OCI-LY7 (cell line): ENCODE measurements around the gene SHISA4. TPM values are rescaled to one million over a fixed set of nuclear protein-coding genes. Genes with fewer than 3 reads are reported as not detected.
A peak's percentile ranks its signal among the peaks of the same experiment; 100 is the strongest.

Experiments used
- BruUV-seq: library from RNA; stranded (reverse); fragments of 400-500 nt; replicated peaks from 2 replicates; lab custom pipeline; 2021; lab: Mats Ljungman, UMichigan
- CTCF ChIA-PET: fragments of 300-600 bp; sonication (Branson Sonifier 250); formaldehyde crosslinking; loops from one replicate; lab custom pipeline; 2022; ENCODE audit warnings: antibody characterized with exemption; ENCODE audit not compliant: unreplicated experiment; lab: Charles Lee
- POLR2A ChIA-PET: fragments of 300-600 bp; sonication (Branson Sonifier 250); formaldehyde crosslinking; loops from one replicate; lab custom pipeline; 2022; ENCODE audit warnings: antibody characterized with exemption; lab: Charles Lee
- DNase-seq: peaks from one replicate; pipeline ENCODE4 v3.0.0-alpha.2; 2015; ENCODE audit warnings: low spot score
- H2AFZ ChIP-seq: fragments of 200-600 bp; sonication (generic), shearing (Covaris generic); 2 replicates; pipeline ENCODE4 v1.6.1; 2014; ENCODE audit warnings: mild to moderate bottlenecking, antibody characterized with exemption, low read length, moderate library complexity
- H3K27ac ChIP-seq: fragments of 200-600 bp; sonication (generic); 2 replicates; pipeline ENCODE4 v1.5.1; 2014; ENCODE audit warnings: mixed run types, low read depth, mild to moderate bottlenecking, moderate library complexity, low read length, inconsistent platforms; ENCODE audit not compliant: poor library complexity, severe bottlenecking
- H3K36me3 ChIP-seq: fragments of 200-600 bp; sonication (generic); 2 replicates; pipeline ENCODE4 v1.6.1; 2014; ENCODE audit warnings: mild to moderate bottlenecking, antibody characterized with exemption, low read length, moderate library complexity, mixed read lengths; ENCODE audit not compliant: insufficient read depth
- H3K4me1 ChIP-seq: fragments of 200-600 bp; sonication (generic); 2 replicates; pipeline ENCODE4 v1.5.1; 2014; ENCODE audit warnings: mild to moderate bottlenecking, low read length; ENCODE audit not compliant: insufficient read depth, poor library complexity, severe bottlenecking
- H3K4me2 ChIP-seq: fragments of 200-600 bp; sonication (generic); 2 replicates; pipeline ENCODE4 v1.6.1; 2014; ENCODE audit warnings: mild to moderate bottlenecking, low read length
- H3K4me3 ChIP-seq: fragments of 200-600 bp; sonication (generic); 2 replicates; pipeline ENCODE4 v1.5.1; 2014; ENCODE audit warnings: mild to moderate bottlenecking, low read depth, low read length; ENCODE audit not compliant: poor library complexity, severe bottlenecking
- H3K79me2 ChIP-seq: fragments of 200-600 bp; sonication (generic); 2 replicates; pipeline ENCODE4 v1.6.1; 2016; ENCODE audit warnings: low read depth, mild to moderate bottlenecking, low read length, moderate library complexity, mixed read lengths; ENCODE audit not compliant: insufficient read depth
- H3K9me2 ChIP-seq: fragments of 200-600 bp; sonication (generic); 2 replicates; pipeline ENCODE4 v1.6.1; 2016; ENCODE audit warnings: mild to moderate bottlenecking, low read length, mixed read lengths; ENCODE audit not compliant: insufficient read depth
- H3K9me3 ChIP-seq: fragments of 200-600 bp; sonication (generic); 2 replicates; pipeline ENCODE4 v1.6.1; 2014; ENCODE audit warnings: mild to moderate bottlenecking, mixed run types, low read length, mixed read lengths
- H4K20me1 ChIP-seq: fragments of 200-600 bp; sonication (generic); 2 replicates; pipeline ENCODE4 v1.6.1; 2014; ENCODE audit warnings: mild to moderate bottlenecking, antibody characterized with exemption, low read length, moderate library complexity, mixed read lengths; ENCODE audit not compliant: insufficient read depth
- EZH2phosphoT487 ChIP-seq: fragments of 200-600 bp; sonication (generic); IDR thresholded peaks from 2 replicates; pipeline ENCODE4 v1.6.1; 2018; ENCODE audit warnings: low read depth, borderline replicate concordance, mild to moderate bottlenecking, mixed run types, antibody characterized with exemption, low read length, moderate library complexity, mixed read lengths
- intact Hi-C: fragments of 100-400 bp; cut with micrococcal nuclease; formaldehyde crosslinking; loops from one replicate; pipeline ENCODE4 v1.10.0; 2022; ENCODE audit not compliant: unreplicated experiment
- total RNA-seq, 2 experiments: library from RNA; depleted of rRNA in 1 of 2; stranded (reverse); fragments of >200 nt in 1 of 2; shearing (Covaris generic) in 1 of 2; gene quantifications; 2 replicates each; pipeline ENCODE4 v1.2.3, GENCODE V29; 2014 to 2022
- TF ChIP-seq, protein P1 (sequence below): fragments of 200-600 bp; sonication (generic); conservative IDR thresholded peaks from 2 replicates; pipeline ENCODE4 v1.5.1; 2014; ENCODE audit warnings: mild to moderate bottlenecking, antibody characterized with exemption, low read length, moderate library complexity, mixed read lengths

Gene SHISA4
- total RNA-seq, 2 experiments from 2014 or later, result not detected

DNA sequence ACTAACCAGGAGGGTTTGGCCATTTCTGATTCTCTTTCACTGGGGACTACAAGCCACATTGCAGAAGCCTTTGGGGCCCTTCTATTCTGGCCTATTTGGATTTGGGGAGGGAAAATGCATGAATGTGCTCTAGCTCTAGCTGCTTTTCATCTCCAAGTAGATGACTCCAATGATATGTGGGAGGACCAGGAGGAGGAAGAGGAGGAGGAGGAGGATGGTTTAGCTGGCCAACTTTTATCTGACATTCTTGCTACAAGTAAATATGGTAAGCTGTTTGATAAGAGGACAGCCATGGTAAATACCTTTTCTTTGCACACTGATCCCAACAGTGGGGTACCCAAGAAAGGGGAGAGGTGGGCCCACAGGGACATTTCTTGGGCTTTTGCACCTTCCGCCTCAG, 14.0 kb upstream of the SHISA4 start:
- BruUV-seq, result no TSS peak
- no peaks in the 10 kb centered on the region for H3K9me2 ChIP-seq

DNA sequence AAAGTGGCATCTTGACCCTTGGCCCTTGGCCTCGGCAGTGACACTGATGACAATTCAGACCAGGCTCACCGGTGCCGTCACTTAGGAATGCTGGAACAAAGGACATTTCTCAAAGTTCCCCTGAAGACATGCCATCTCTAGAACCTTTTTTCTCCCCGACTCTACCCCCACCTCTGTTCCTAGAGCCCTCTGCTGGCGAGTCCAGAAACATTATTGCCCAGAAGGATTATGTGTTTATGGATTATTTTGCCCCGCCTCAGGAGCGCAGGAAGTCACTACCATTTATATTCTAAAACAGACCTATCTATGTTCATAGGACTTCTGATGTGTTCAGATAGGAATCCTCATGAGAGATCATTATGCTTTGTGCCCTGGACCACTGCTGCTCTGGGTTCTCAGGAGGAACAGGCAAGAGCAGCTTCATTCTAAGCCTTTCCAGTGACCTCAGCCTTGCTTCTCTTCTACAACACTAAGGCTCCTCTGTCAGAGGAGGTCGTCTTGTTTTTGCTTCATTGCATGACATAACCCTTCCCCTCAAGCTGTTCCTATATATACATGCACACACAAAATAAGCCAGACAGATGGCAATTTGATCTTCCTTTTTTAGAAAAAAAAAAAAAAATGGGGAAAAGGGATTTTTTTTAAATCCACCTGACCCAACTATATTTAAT, 12.4 kb upstream of the SHISA4 start:
- H2AFZ ChIP-seq, result no peak overlapping the region
- H3K27ac ChIP-seq, result no peak overlapping the region
- intact Hi-C loops, result loop anchor here (5.0 kb wide), 1 partner anchor 96 kb away; no protein-coding TSS in a partner anchor
- no peaks in the 10 kb centered on the region for H4K20me1 ChIP-seq
- DNase-seq, result no peak
- H3K4me3 ChIP-seq, result no peak overlapping the region
- POLR2A ChIA-PET, result no interaction called here
- H3K9me2 ChIP-seq, result no peaks in the 10 kb centered on the region
- H3K4me1 ChIP-seq, result no peaks in the 10 kb centered on the region
- CTCF ChIA-PET, result no interaction called here
- H3K79me2 ChIP-seq, result no peaks in the 10 kb centered on the region
- H3K9me3 ChIP-seq, result no peaks in the 10 kb centered on the region
- H3K4me2 ChIP-seq, result no peak overlapping the region
- no TSS peak for BruUV-seq
- TF ChIP-seq EZH2phosphoT487, result no peak
- TF ChIP-seq, protein P1, sequence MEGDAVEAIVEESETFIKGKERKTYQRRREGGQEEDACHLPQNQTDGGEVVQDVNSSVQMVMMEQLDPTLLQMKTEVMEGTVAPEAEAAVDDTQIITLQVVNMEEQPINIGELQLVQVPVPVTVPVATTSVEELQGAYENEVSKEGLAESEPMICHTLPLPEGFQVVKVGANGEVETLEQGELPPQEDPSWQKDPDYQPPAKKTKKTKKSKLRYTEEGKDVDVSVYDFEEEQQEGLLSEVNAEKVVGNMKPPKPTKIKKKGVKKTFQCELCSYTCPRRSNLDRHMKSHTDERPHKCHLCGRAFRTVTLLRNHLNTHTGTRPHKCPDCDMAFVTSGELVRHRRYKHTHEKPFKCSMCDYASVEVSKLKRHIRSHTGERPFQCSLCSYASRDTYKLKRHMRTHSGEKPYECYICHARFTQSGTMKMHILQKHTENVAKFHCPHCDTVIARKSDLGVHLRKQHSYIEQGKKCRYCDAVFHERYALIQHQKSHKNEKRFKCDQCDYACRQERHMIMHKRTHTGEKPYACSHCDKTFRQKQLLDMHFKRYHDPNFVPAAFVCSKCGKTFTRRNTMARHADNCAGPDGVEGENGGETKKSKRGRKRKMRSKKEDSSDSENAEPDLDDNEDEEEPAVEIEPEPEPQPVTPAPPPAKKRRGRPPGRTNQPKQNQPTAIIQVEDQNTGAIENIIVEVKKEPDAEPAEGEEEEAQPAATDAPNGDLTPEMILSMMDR, result peak; percentile 63
- peaks cover 80% of the 10 kb centered on the region for H3K36me3 ChIP-seq

More for the DNA sequence above, 14.0 kb upstream of the SHISA4 start:
- CTCF ChIA-PET, result interaction anchor here (0.6 kb wide), 1 partner anchor 454 kb away, joined by 3 read pairs; no protein-coding TSS in a partner anchor
- POLR2A ChIA-PET, result interaction anchor here (1.2 kb wide), 2 partner anchors 16 to 39 kb away, joined by 3 to 4 read pairs; no protein-coding TSS in a partner anchor
- H3K79me2 ChIP-seq, result no peaks in the 10 kb centered on the region
- intact Hi-C loops, result loop anchor here (5.0 kb wide), 1 partner anchor 98 kb away; no protein-coding TSS in a partner anchor
- H3K36me3 ChIP-seq, result peaks cover 96% of the 10 kb centered on the region
- no peaks in the 10 kb centered on the region for H3K4me1 ChIP-seq
- no peak overlapping the region for H3K4me3 ChIP-seq
- H3K4me2 ChIP-seq, result no peak overlapping the region
- TF ChIP-seq, protein P1, result no peak
- no peak for TF ChIP-seq EZH2phosphoT487
- no peaks in the 10 kb centered on the region for H3K9me3 ChIP-seq
- no peak for DNase-seq
- no peaks in the 10 kb centered on the region for H4K20me1 ChIP-seq
- no peak overlapping the region for H2AFZ ChIP-seq
- no peak overlapping the region for H3K27ac ChIP-seq
